Left lung (tissue), 10 donors: ENCODE data around the gene RAB7B. TPM values are rescaled to one million over a fixed set of nuclear protein-coding genes. Genes with fewer than 3 reads are reported as not detected.
A peak's percentile ranks its signal among the peaks of the same experiment; 100 is the strongest.

Experiments
- ATAC-seq: fragments of 200-7000 bp; cut with Tn5 transposase; one replicate; pipeline ENCODE4 v1.9.1; 2020; ENCODE audit warnings: moderate library complexity
- DNase-seq, 4 donors: peaks; one replicate each; pipeline ENCODE4 v3.0.0-alpha.2; 2013 to 2020
- H3K27ac ChIP-seq, 2 donors: fragments of 200-600 bp; sonication (generic) in 1 of 2; one replicate each; pipeline versions ENCODE4 v1.5.0 to v1.8.0; 2020 to 2021
- H3K27me3 ChIP-seq, 2 donors: fragments of 200-600 bp; sonication (generic) in 1 of 2; one replicate each; pipeline versions ENCODE4 v1.5.0 to v1.8.0; 2020 to 2021
- H3K36me3 ChIP-seq, 2 donors: fragments of 200-600 bp; sonication (generic) in 1 of 2; one replicate each; pipeline versions ENCODE4 v1.5.0 to v1.8.0; 2020 to 2021
- H3K4me1 ChIP-seq, 2 donors: fragments of 200-600 bp; one replicate each; pipeline ENCODE4 v1.8.0; 2021
- H3K4me3 ChIP-seq, 2 donors: fragments of 200-600 bp; sonication (generic) in 1 of 2; one replicate each; pipeline versions ENCODE4 v1.5.0 to v1.8.0; 2020 to 2021; ENCODE audit warnings: mild to moderate bottlenecking in 1 of 2
- H3K9me3 ChIP-seq, 2 donors: fragments of 200-600 bp; sonication (generic) in 1 of 2; one replicate each; pipeline versions ENCODE4 v1.5.0 to v1.8.0; 2020 to 2021
- intact Hi-C, 2 donors: fragments of 100-400 bp; cut with DNase I; formaldehyde crosslinking; loops; one replicate each; pipeline versions ENCODE4 v1.11.2 to v1.14.2; 2022
- polyA plus RNA-seq, 6 donors: library from polyadenylated mRNA; unstranded; fragments of 120-200 nt; gene quantifications; one replicate each; pipeline ENCODE4 v1.2.1, GENCODE V29; 2013; ENCODE audit not compliant: insufficient read length in 6 of 6
- total RNA-seq, 2 donors: library from RNA; stranded (reverse); fragmentation: NEBNext Ultra II Directional; extraction: Animal tissue kit (Norgen Biotek cat#: 25700); gene quantifications; one replicate each; pipeline ENCODE4 v1.2.1, GENCODE V29; 2021
- TF ChIP-seq, protein P1 (sequence below), 2 donors: fragments of 200-600 bp; sonication (generic) in 1 of 2; IDR thresholded peaks; one replicate each; pipeline versions ENCODE4 v1.5.0 to v1.8.0; 2021; ENCODE audit warnings: antibody characterized with exemption in 2 of 2
- donor health status: DM: no; HTN: yes; CAD: no.
- donor health status: DM: no; HTN: no; CAD: no.

The RAB7B gene
- total and polyA plus RNA-seq, 8 donors, result 3.2 to 14.2 (median 4.0) TPM

DNA sequence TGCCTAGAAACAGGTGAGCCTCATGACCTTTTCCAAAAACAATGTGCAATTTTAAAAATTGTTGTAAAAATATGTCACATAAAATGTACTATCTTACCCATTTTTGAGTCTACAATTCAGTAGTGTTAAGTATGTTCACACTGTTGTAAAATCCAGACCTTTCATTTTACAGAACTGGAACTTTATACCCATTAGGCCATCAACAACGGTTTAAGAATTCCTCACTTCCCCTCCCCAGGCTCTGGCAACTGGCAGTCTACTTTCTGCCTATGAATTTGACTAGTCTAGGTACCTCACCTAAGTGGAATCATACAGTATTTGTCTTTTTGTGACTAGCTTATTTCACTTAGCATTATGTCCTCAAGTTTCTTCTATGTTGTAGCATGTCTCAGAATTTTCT, 11.9 kb upstream of the RAB7B start:
- ATAC-seq, result no peak
- no peak overlapping the region for H3K4me3 ChIP-seq
- no peak overlapping the region for H3K27ac ChIP-seq
- H3K36me3 ChIP-seq, result no peaks in the 10 kb centered on the region
- TF ChIP-seq, protein P1, sequence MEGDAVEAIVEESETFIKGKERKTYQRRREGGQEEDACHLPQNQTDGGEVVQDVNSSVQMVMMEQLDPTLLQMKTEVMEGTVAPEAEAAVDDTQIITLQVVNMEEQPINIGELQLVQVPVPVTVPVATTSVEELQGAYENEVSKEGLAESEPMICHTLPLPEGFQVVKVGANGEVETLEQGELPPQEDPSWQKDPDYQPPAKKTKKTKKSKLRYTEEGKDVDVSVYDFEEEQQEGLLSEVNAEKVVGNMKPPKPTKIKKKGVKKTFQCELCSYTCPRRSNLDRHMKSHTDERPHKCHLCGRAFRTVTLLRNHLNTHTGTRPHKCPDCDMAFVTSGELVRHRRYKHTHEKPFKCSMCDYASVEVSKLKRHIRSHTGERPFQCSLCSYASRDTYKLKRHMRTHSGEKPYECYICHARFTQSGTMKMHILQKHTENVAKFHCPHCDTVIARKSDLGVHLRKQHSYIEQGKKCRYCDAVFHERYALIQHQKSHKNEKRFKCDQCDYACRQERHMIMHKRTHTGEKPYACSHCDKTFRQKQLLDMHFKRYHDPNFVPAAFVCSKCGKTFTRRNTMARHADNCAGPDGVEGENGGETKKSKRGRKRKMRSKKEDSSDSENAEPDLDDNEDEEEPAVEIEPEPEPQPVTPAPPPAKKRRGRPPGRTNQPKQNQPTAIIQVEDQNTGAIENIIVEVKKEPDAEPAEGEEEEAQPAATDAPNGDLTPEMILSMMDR (IDR thresholded peaks at IDR 0.05), result no peak
- no peaks in the 10 kb centered on the region for H3K27me3 ChIP-seq
- peaks cover 0 to 21% of the 10 kb centered on the region in 2 donors for H3K4me1 ChIP-seq
- DNase-seq, result no peak
- intact Hi-C loops, result no loop called here
- H3K9me3 ChIP-seq, result no peaks in the 10 kb centered on the region

DNA sequence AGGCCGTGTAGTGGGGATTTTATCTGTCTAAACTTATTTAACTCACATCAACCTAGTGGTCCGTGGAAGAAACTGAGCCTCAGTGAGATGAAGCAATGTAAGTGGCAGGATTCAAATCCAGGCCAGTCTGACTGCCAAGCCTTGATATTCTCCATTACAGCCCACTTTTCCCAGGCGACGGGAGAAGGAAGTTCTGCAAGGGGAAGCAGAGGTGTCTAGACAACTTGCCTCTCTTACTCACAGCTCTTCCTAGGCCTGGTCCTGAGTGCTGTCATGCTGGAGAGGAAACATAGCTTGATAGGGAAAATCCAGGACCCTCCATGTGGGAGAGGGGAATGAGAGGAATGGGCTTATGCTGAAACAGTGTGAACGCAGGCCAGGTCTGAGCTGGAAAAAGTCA, 11.4 kb upstream of the RAB7B start:
- no peak for ATAC-seq
- Histone ChIP-seq H3K27me3 (no peaks in the 10 kb centered on the region), H3K9me3 (no peaks in the 10 kb centered on the region), H3K27ac (no peak overlapping the region), H3K36me3 (no peaks in the 10 kb centered on the region), H3K4me1 (peaks cover 0 to 21% of the 10 kb centered on the region in 2 donors), H3K4me3 (no peak overlapping the region)
- no peak for DNase-seq
- intact Hi-C loops, result no loop called here
- TF ChIP-seq, protein P1 (IDR thresholded peaks at IDR 0.05), result no peak

DNA sequence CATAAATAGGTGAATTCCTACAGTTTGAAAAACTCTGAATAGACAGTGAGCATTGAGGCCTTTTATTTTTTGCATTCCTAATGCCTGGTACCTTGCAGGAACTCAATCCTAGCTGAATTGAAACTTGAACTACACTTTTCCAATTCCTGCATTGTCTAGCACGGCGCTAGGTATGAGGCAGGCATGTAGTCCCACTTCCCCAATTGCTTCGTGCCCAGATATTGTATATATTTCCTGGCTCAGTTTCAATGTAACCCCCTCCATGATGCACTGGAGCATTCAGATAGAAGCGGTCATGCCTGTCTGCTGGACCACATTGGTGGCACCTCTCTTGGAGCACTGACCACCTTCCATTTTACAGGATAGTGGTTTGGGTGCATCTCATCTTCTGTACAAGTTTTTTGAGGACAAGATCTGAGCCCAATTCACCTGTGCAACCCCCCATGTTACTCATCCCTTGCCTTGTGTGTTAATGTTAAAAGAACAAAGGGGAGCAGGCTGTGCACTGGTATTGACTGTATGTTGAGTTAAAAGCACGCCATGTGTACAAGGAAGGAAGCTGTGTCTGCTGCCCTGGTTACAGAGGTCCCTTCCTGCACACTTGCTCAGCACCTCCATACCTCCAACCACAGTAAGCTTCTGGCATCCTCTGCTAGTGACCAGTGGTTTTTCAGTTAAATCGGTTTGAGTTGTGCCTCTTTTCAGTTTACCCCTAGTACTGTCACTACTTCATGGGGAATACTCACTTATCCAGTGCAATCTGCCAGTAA, 10.0 kb upstream of the RAB7B start:
- H3K9me3 ChIP-seq, result no peaks in the 10 kb centered on the region
- intact Hi-C loops, result no loop called here
- TF ChIP-seq, protein P1 (IDR thresholded peaks at IDR 0.05), result no peak

DNA sequence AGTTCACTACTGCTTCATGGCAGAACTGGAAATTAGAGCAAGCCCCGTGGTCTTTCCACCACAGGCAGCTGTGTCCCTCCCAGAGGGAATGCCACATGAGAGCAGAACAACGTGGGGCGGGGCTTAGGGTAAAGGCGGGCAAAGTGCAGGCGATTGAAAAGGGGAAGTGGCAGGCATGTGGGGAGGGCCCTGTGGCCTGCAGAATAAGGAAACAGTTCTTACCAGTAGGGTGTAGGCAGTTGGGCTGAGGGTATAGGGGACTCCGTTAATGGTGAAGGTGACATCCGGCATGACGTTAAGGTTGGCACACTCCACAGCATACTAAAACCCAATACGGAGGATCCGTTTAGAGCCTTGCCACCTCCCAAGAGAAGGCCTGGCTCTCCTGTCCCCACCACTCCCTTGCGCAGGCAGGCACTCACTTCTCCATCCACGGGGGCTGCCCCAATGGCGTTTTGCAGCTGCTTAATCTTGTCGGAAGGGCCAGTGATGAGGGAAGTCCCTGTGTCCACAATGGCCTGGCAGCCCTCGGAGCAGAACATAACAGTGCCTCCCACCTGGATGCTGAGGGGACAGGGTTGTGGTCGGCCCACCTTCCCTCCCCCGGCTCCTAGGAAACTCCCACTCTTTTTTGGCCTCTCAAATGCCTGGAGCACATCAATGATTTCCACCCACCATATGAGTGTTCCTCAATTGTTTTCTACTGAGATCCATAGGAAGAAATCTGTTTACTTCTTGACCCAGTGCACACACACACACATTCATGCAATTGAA, 9.1 kb upstream of the RAB7B start:
- intact Hi-C loops, result no loop called here
- TF ChIP-seq, protein P1 (IDR thresholded peaks at IDR 0.05), result no peak
- no peaks in the 10 kb centered on the region for H3K27me3 ChIP-seq
- DNase-seq, result peak in 2 of 4 donors; percentile 91 to 92
- H3K36me3 ChIP-seq, result no peaks in the 10 kb centered on the region
- no peaks in the 10 kb centered on the region for H3K9me3 ChIP-seq
- no peak overlapping the region for H3K4me3 ChIP-seq
- peak overlapping the region in 1 of 2 donors; percentile 65 for H3K27ac ChIP-seq
- peaks cover 0 to 21% of the 10 kb centered on the region in 2 donors for H3K4me1 ChIP-seq
- peak; percentile 90 for ATAC-seq

More for the DNA sequence above, 10.0 kb upstream of the RAB7B start:
- Histone ChIP-seq H3K36me3 (no peaks in the 10 kb centered on the region), H3K27me3 (no peaks in the 10 kb centered on the region), H3K4me3 (no peak overlapping the region), H3K4me1 (peaks cover 0 to 21% of the 10 kb centered on the region in 2 donors), H3K27ac (no peak overlapping the region)
- ATAC-seq (no peak), DNase-seq (no peak)

DNA sequence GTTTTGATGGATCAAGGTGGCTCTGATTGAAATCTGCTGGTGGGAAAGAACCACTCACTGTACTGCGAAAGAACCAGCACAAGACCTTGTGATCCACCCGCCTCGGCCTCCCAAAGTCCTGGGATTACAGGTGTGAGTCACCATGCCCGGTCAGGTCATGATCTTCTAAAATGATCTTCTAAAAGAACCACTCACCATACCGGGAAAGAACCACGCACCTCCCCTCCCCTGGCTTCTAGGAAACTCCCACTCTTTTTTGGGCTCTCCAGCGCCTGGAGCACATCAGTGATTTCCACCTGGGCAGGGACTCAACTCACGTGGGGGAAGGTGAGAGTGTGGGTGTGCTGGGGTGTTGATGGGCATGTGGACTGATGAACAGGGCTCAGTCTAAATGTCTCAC, 7.9 kb upstream of the RAB7B start:
- TF ChIP-seq, protein P1 (IDR thresholded peaks at IDR 0.05), result no peak
- ATAC-seq, result no peak
- intact Hi-C loops, result no loop called here
- Histone ChIP-seq H3K27me3 (no peaks in the 10 kb centered on the region), H3K36me3 (no peaks in the 10 kb centered on the region), H3K4me3 (no peak overlapping the region), H3K9me3 (no peaks in the 10 kb centered on the region), H3K4me1 (peaks cover 0 to 21% of the 10 kb centered on the region in 2 donors), H3K27ac (no peak overlapping the region)
- DNase-seq, result no peak
